SU-DHL-6 (cell line): ENCODE data around the gene MORN5.

Experiments
- H2AFZ ChIP-seq: fragments of 200-600 bp; sonication (generic); 2 replicates; pipeline ENCODE4 v1.6.1; 2014; ENCODE audit warnings: low read depth, mild to moderate bottlenecking, moderate library complexity, mixed read lengths, antibody characterized with exemption, low read length; ENCODE audit not compliant: severe bottlenecking
- H3F3A ChIP-seq: fragments of 200-600 bp; shearing (Covaris generic); 2 replicates; pipeline ENCODE4 v1.6.0; 2016; ENCODE audit warnings: antibody characterized with exemption, mild to moderate bottlenecking; ENCODE audit not compliant: insufficient read depth
- H3K27ac ChIP-seq: fragments of 200-600 bp; sonication (generic); 2 replicates; pipeline ENCODE4 v1.5.1; 2016; ENCODE audit warnings: low read depth, mild to moderate bottlenecking, low read length, moderate library complexity, mixed read lengths
- H3K27me3 ChIP-seq: fragments of 200-600 bp; sonication (generic), shearing (Covaris generic); 2 replicates; pipeline ENCODE4 v1.6.0; 2014; ENCODE audit warnings: mild to moderate bottlenecking, low read length
- H3K36me3 ChIP-seq: fragments of 200-600 bp; sonication (generic); 2 replicates; pipeline ENCODE4 v1.6.1; 2014; ENCODE audit warnings: mild to moderate bottlenecking, low read length, mixed read lengths
- H3K4me2 ChIP-seq: fragments of 300-600, 200-600 bp; shearing (Covaris generic), sonication (generic); 2 replicates; pipeline ENCODE4 v1.6.0; 2014; ENCODE audit warnings: low read length, low read depth, mild to moderate bottlenecking; ENCODE audit not compliant: poor library complexity, severe bottlenecking
- H3K4me3 ChIP-seq: fragments of 200-600 bp; sonication (generic); 2 replicates; pipeline ENCODE4 v1.5.1; 2014; ENCODE audit warnings: antibody characterized with exemption, low read length, mild to moderate bottlenecking, mixed read lengths; ENCODE audit not compliant: insufficient read depth, poor library complexity, severe bottlenecking
- H3K79me2 ChIP-seq: fragments of 200-600 bp; sonication (generic); 2 replicates; pipeline ENCODE4 v1.6.1; 2014; ENCODE audit warnings: mild to moderate bottlenecking, low read length, moderate library complexity; ENCODE audit not compliant: insufficient read depth
- H3K9ac ChIP-seq: fragments of 200-600 bp; sonication (generic); 2 replicates; pipeline ENCODE4 v1.7.0; 2014; ENCODE audit warnings: mild to moderate bottlenecking, low read length
- H3K9me2 ChIP-seq: fragments of 200-600 bp; sonication (generic); replicated peaks from 2 replicates; pipeline ENCODE4 v1.6.1; 2014; ENCODE audit warnings: low read length; ENCODE audit not compliant: insufficient read depth
- H3K9me3 ChIP-seq: fragments of 200-600 bp; sonication (generic); 2 replicates; pipeline ENCODE4 v1.6.1; 2014; ENCODE audit warnings: low read length, mixed read lengths; ENCODE audit not compliant: insufficient read depth
- H4K20me1 ChIP-seq: fragments of 200-600 bp; sonication (generic); 2 replicates; pipeline ENCODE4 v1.6.1; 2014; ENCODE audit warnings: low read depth, mild to moderate bottlenecking, antibody characterized with exemption, low read length, moderate library complexity, mixed read lengths
- EZH2phosphoT487 ChIP-seq: fragments of 200-600 bp; sonication (generic), shearing (Covaris generic); conservative IDR thresholded peaks from 2 replicates; pipeline ENCODE4 v1.6.1; 2018; ENCODE audit warnings: mild to moderate bottlenecking, antibody characterized with exemption, low read length, moderate library complexity, mixed read lengths
- TF ChIP-seq, protein P1 (sequence below): fragments of 200-600 bp; sonication (generic); IDR thresholded peaks from one replicate; pipeline ENCODE4 v1.5.1; 2017; ENCODE audit warnings: antibody characterized with exemption, mild to moderate bottlenecking, low read length, moderate library complexity; ENCODE audit not compliant: insufficient read depth, poor library complexity, severe bottlenecking

The MORN5 gene

GRCh38 chr9:122121391-122121790 lies 38.3 kb upstream of the MORN5 start:
- no peaks in the 10 kb centered on the region for H4K20me1 ChIP-seq
- H3K79me2 ChIP-seq: no peaks in the 10 kb centered on the region
- H3K9ac ChIP-seq: no peak overlapping the region
- no peaks in the 10 kb centered on the region for H3F3A ChIP-seq
- no peaks in the 10 kb centered on the region for H3K9me2 ChIP-seq
- TF ChIP-seq, protein P1, sequence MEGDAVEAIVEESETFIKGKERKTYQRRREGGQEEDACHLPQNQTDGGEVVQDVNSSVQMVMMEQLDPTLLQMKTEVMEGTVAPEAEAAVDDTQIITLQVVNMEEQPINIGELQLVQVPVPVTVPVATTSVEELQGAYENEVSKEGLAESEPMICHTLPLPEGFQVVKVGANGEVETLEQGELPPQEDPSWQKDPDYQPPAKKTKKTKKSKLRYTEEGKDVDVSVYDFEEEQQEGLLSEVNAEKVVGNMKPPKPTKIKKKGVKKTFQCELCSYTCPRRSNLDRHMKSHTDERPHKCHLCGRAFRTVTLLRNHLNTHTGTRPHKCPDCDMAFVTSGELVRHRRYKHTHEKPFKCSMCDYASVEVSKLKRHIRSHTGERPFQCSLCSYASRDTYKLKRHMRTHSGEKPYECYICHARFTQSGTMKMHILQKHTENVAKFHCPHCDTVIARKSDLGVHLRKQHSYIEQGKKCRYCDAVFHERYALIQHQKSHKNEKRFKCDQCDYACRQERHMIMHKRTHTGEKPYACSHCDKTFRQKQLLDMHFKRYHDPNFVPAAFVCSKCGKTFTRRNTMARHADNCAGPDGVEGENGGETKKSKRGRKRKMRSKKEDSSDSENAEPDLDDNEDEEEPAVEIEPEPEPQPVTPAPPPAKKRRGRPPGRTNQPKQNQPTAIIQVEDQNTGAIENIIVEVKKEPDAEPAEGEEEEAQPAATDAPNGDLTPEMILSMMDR: no peak
- TF ChIP-seq EZH2phosphoT487: no peak
- H3K4me3 ChIP-seq: no peak overlapping the region
- no peaks in the 10 kb centered on the region for H3K36me3 ChIP-seq
- no peaks in the 10 kb centered on the region for H3K27me3 ChIP-seq
- H3K9me3 ChIP-seq: no peaks in the 10 kb centered on the region
- no peak overlapping the region for H2AFZ ChIP-seq
- no peak overlapping the region for H3K4me2 ChIP-seq
- no peak overlapping the region for H3K27ac ChIP-seq

DNA sequence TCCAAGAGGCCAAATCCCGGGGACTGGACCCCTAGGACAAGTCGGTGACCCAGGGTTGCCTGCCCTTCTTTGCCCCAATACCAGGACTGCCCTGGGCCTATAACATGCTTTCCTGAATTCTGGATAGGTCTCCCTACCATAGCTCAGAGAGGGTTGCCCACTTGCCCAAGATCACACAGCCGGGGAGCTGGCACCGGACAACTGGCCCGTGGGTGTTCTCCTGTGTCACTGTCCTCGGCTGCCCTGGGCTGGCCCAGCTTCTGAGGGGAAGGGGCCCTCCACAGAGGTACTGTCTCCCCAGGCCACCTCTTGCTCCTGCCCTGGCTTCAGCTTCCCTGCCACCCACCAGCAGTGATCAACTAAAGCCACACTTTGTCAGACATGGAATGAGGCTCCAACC lies 37.8 kb upstream of the MORN5 start:
- H3K27ac ChIP-seq: no peak overlapping the region
- no peaks in the 10 kb centered on the region for H3K79me2 ChIP-seq
- H3K9me3 ChIP-seq: no peaks in the 10 kb centered on the region
- H3K4me3 ChIP-seq: no peak overlapping the region
- no peaks in the 10 kb centered on the region for H4K20me1 ChIP-seq
- no peaks in the 10 kb centered on the region for H3F3A ChIP-seq
- no peak for TF ChIP-seq EZH2phosphoT487
- TF ChIP-seq, protein P1: no peak
- H3K9me2 ChIP-seq: no peaks in the 10 kb centered on the region
- no peak overlapping the region for H3K4me2 ChIP-seq
- H3K9ac ChIP-seq: no peak overlapping the region
- no peaks in the 10 kb centered on the region for H3K36me3 ChIP-seq
- H3K27me3 ChIP-seq: no peaks in the 10 kb centered on the region
- no peak overlapping the region for H2AFZ ChIP-seq

DNA sequence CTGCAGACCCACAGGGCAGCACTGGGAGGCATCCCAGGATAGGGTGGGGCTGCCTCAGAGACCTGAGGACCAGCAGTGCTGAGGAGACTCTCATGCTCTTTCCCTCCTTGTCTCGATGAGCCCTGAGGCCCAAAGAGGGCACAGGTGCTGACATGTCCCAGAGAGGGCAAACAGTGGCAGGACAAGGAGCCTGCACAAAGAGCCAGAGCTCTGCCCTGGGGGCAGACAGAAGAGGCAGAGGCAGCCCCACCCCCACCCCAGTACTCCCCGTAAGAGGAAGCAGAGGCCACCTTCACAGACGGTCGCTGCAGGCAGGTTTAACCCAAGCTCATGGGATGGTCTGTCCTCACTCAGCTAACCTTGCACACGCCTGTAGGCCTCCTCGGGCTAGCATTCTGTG lies 37.2 kb upstream of the MORN5 start:
- Histone ChIP-seq H3K79me2 (no peaks in the 10 kb centered on the region), H3K27me3 (no peaks in the 10 kb centered on the region), H2AFZ (no peak overlapping the region), H3K27ac (no peak overlapping the region), H3K36me3 (no peaks in the 10 kb centered on the region), H3K9me3 (no peaks in the 10 kb centered on the region), H3K4me3 (no peak overlapping the region), H4K20me1 (no peaks in the 10 kb centered on the region), H3K9me2 (no peaks in the 10 kb centered on the region), H3F3A (no peaks in the 10 kb centered on the region), H3K4me2 (no peak overlapping the region), H3K9ac (no peak overlapping the region)
- TF ChIP-seq EZH2phosphoT487: no peak
- TF ChIP-seq, protein P1: no peak
